Subcutaneous abdominal adipose tissue (tissue), 5 donors: ENCODE measurements around the gene GPATCH8.

Source experiments
- H3K27ac ChIP-seq: one replicate; pipeline ENCODE4 v1.7.0; 2013; ENCODE audit warnings: low read depth, mild to moderate bottlenecking, inconsistent platforms, low read length, moderate library complexity
- H3K27me3 ChIP-seq, 5 donors: one replicate each; pipeline ENCODE4 v1.7.0; 2013; ENCODE audit warnings: low read length in 5 of 5, inconsistent platforms in 1 of 5; ENCODE audit not compliant: control insufficient read depth in 5 of 5, insufficient read depth in 4 of 5
- H3K36me3 ChIP-seq, 5 donors: one replicate each; pipeline ENCODE4 v1.7.0; 2013; ENCODE audit warnings: low read length in 5 of 5; ENCODE audit not compliant: control insufficient read depth in 5 of 5, insufficient read depth in 5 of 5
- H3K4me1 ChIP-seq, 5 donors: one replicate each; pipeline ENCODE4 v1.7.0; 2013; ENCODE audit warnings: low read length in 5 of 5, mild to moderate bottlenecking in 3 of 5, moderate library complexity in 1 of 5; ENCODE audit not compliant: control insufficient read depth in 5 of 5, insufficient read depth in 5 of 5
- H3K4me3 ChIP-seq, 5 donors: one replicate each; pipeline ENCODE4 v1.7.0; 2013; ENCODE audit warnings: low read length in 5 of 5, low read depth in 1 of 5
- H3K9ac ChIP-seq, 5 donors: one replicate each; pipeline ENCODE4 v1.7.0; 2013; ENCODE audit warnings: low read length in 5 of 5, mild to moderate bottlenecking in 4 of 5, moderate library complexity in 3 of 5
- H3K9me3 ChIP-seq, 5 donors: one replicate each; pipeline ENCODE4 v1.7.0; 2013; ENCODE audit warnings: low read length in 5 of 5; ENCODE audit not compliant: control insufficient read depth in 5 of 5
- donor health status: healthy.
- donor health status: healthy.
- donor health status: healthy.
- donor health status: healthy.
- donor health status: healthy.

Gene GPATCH8

DNA sequence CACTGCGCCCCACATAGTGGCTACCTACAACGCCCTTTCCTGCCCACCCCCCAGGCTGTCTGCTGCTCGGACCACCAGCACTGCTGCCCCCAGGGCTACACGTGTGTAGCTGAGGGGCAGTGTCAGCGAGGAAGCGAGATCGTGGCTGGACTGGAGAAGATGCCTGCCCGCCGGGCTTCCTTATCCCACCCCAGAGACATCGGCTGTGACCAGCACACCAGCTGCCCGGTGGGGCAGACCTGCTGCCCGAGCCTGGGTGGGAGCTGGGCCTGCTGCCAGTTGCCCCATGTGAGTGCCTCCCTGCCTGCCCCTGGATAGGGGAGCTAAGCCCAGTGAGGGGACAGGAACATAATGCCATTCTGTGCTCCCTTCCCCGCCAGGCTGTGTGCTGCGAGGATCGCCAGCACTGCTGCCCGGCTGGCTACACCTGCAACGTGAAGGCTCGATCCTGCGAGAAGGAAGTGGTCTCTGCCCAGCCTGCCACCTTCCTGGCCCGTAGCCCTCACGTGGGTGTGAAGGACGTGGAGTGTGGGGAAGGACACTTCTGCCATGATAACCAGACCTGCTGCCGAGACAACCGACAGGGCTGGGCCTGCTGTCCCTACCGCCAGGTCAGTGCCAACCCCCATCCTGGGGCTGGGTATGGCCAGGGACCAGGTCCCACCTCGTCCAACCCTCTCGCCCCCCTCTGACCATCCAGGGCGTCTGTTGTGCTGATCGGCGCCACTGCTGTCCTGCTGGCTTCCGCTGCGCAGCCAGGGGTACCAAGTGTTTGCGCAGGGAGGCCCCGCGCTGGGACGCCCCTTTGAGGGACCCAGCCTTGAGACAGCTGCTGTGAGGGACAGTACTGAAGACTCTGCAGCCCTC, 151.0 kb downstream of the GPATCH8 start:
- Histone ChIP-seq H3K9me3 (no peaks in the 10 kb centered on the region), H3K27me3 (no peaks in the 10 kb centered on the region), H3K36me3 (peaks cover 0 to 50% (median 46%) of the 10 kb centered on the region in 5 donors), H3K27ac (no peak overlapping the region), H3K4me3 (no peak overlapping the region), H3K4me1 (peaks cover 0 to 12% (median 10%) of the 10 kb centered on the region in 5 donors), H3K9ac (no peak overlapping the region)

DNA sequence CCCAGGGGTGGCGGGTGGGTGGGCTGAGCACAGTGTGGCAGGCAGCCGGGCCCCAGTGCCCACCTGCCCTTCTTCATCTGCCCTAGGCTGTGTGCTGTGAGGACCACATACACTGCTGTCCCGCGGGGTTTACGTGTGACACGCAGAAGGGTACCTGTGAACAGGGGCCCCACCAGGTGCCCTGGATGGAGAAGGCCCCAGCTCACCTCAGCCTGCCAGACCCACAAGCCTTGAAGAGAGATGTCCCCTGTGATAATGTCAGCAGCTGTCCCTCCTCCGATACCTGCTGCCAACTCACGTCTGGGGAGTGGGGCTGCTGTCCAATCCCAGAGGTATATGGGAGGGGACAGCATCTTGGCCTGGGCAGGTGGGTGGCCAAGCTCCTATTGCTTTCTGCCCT, 151.7 kb downstream of the GPATCH8 start:
- Histone ChIP-seq H3K9ac (no peak overlapping the region), H3K36me3 (peaks cover 0 to 50% (median 46%) of the 10 kb centered on the region in 5 donors), H3K9me3 (no peaks in the 10 kb centered on the region), H3K4me3 (no peak overlapping the region), H3K27ac (no peak overlapping the region), H3K4me1 (peaks cover 0 to 12% (median 11%) of the 10 kb centered on the region in 5 donors), H3K27me3 (no peaks in the 10 kb centered on the region)

DNA sequence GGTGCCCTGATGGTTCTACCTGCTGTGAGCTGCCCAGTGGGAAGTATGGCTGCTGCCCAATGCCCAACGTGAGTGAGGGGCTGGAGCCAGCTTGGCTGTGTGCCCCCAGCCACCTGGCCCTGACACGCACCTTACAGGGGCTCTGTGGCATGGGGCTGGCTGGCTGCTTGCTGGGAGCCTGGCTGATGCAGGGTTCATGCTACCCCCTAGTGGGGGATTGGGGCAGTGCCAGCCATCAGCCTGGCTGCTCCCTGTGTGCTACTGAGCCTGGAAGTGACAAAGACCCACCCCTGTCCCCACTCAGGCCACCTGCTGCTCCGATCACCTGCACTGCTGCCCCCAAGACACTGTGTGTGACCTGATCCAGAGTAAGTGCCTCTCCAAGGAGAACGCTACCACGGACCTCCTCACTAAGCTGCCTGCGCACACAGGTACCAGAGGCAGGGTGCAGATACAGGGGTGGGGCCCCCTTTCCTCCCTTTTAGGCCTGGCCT, 152.4 kb downstream of the GPATCH8 start:
- Histone ChIP-seq H3K9me3 (no peaks in the 10 kb centered on the region), H3K36me3 (peaks cover 0 to 50% (median 46%) of the 10 kb centered on the region in 5 donors)

DNA sequence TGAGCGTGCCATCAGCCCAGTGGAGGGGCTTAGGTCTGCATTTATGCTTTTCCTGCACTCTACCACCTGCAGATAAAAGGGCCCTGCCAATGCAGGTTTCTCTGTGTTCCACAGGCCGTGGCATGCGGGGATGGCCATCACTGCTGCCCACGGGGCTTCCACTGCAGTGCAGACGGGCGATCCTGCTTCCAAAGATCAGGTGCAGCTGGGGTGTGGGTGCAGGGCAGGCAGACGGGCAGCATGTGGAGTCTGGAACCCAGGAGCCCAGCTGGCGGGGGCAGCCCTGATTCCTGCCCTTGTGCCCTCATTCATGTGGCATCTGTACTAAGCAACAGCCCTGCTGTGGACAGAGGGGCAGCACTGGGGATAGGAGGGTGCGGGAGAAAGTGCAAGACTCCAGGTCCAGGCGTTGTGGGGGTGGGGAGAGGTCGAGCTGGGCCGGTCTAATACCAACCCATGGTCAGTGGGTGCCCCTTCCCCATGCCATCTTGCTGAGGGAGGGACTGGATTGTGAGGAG, 153.6 kb downstream of the GPATCH8 start:
- Histone ChIP-seq H3K36me3 (peaks cover 0 to 50% (median 46%) of the 10 kb centered on the region in 5 donors), H3K27me3 (no peaks in the 10 kb centered on the region), H3K27ac (no peak overlapping the region), H3K4me1 (peaks cover 4 to 30% (median 27%) of the 10 kb centered on the region in 5 donors), H3K4me3 (no peak overlapping the region), H3K9me3 (no peaks in the 10 kb centered on the region), H3K9ac (no peak overlapping the region)

More for the DNA sequence above, 152.4 kb downstream of the GPATCH8 start:
- no peak overlapping the region for H3K4me3 ChIP-seq
- H3K4me1 ChIP-seq, result peaks cover 4 to 19% (median 18%) of the 10 kb centered on the region in 5 donors
- no peaks in the 10 kb centered on the region for H3K27me3 ChIP-seq
- no peak overlapping the region for H3K27ac ChIP-seq
- no peak overlapping the region for H3K9ac ChIP-seq

DNA sequence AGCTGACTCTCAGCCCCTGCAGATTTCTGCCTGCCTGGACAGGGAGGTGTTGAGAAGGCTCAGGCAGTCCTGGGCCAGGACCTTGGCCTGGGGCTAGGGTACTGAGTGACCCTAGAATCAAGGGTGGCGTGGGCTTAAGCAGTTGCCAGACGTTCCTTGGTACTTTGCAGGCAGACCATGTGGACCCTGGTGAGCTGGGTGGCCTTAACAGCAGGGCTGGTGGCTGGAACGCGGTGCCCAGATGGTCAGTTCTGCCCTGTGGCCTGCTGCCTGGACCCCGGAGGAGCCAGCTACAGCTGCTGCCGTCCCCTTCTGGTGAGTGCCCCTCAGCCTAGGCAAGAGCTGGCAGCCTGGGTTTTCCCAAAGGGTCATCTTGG, 154.2 kb downstream of the GPATCH8 start:
- H3K4me1 ChIP-seq, result peaks cover 4 to 36% (median 29%) of the 10 kb centered on the region in 5 donors
- no peak overlapping the region for H3K4me3 ChIP-seq
- no peak overlapping the region for H3K27ac ChIP-seq

DNA sequence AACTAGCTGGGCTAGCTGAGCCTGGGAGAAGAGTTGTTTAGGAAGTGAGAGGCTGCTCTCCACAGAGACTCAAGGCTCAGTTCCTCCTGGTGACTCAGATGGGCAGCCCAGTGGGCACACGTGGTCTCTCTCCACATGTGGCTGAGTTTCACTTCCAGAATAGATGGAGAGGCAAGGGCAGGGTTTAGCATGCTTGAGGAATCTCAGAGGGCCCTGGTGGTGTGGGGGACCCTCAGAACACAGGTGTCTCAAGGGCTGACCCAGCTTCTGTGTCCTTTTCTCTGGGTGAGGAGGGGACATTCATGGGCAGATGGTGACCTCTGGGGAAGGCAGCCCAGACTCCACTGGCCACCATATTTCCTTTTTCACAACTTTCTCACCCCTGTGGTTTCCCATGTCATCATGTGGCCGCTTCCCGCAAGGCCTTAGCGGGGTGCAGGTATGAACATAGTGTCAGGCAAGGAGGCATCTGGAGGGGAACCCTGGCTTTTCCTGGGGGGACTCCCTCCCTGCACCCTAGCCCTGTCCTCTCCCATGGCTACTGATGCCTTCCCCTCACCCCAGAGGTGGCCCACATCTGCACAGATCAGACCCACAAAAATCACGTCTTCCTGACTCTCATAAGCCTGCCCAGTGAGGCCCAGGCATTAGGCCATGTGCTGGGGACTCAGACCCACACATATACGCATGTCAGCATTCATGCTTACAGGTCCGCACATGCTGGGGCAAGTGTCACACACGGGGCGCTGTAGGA, 154.8 kb downstream of the GPATCH8 start:
- peaks cover 0 to 50% (median 46%) of the 10 kb centered on the region in 5 donors for H3K36me3 ChIP-seq
- no peak overlapping the region for H3K27ac ChIP-seq
- no peak overlapping the region for H3K9ac ChIP-seq
- H3K27me3 ChIP-seq, result no peaks in the 10 kb centered on the region
- H3K9me3 ChIP-seq, result no peaks in the 10 kb centered on the region
- no peak overlapping the region for H3K4me3 ChIP-seq
- H3K4me1 ChIP-seq, result peaks cover 4 to 36% (median 29%) of the 10 kb centered on the region in 5 donors

More for the DNA sequence above, 154.2 kb downstream of the GPATCH8 start:
- H3K9ac ChIP-seq, result no peak overlapping the region
- H3K9me3 ChIP-seq, result no peaks in the 10 kb centered on the region
- H3K27me3 ChIP-seq, result no peaks in the 10 kb centered on the region
- H3K36me3 ChIP-seq, result peaks cover 0 to 50% (median 46%) of the 10 kb centered on the region in 5 donors
